ENCODE data around the gene NDST3. TPM values are rescaled to one million over a fixed set of nuclear protein-coding genes. Genes with fewer than 3 reads are reported as not detected.

The NDST3 gene
- total and polyA plus RNA-seq, 2 of the 13 experiments (the other 11 are each of a cell fraction or from before 2014, with no cell fraction given) = not detected

GRCh38 chr4:118193421-118193820 lies 159.1 kb downstream of the NDST3 start (continued):
- no peak for TF ChIP-seq MYPOP (CRISPR knock-in tag; IDR thresholded peaks at IDR 0.05)
- no peak for TF ChIP-seq ZNF253 (CRISPR knock-in tag; IDR thresholded peaks at IDR 0.05; ENCODE audit: borderline replicate concordance)
- no peak for TF ChIP-seq NFE2 (CRISPR knock-in tag; IDR thresholded peaks at IDR 0.05)
- TF ChIP-seq GMEB1 (CRISPR knock-in tag; IDR thresholded peaks at IDR 0.05; ENCODE audit: borderline replicate concordance) = no peak

- BruUV-seq (replicated peaks) = no TSS peak
- peaks cover 29% of the 10 kb centered on the region for H3K9me3 ChIP-seq (ENCODE audit: low read length)
- no peak overlapping the region for H3K27ac ChIP-seq (ENCODE audit: extremely low read length, insufficient read depth, low read length)
- DNase-seq (ENCODE audit: low spot score) (no peak), ATAC-seq (no peak), FAIRE-seq (no peak)
- H3K36me3 ChIP-seq (replicated peaks in 1 of 2; ENCODE audit: control insufficient read depth in 1 of 2, insufficient read depth in 2 of 2, low read length in 2 of 2) = no peaks in the 10 kb centered on the region
- no peaks in the 10 kb centered on the region for H4K20me1 ChIP-seq (ENCODE audit: insufficient read depth, low read length)
- WGBS (ENCODE audit: low lambda C conversion rate) = 2% methylated on average over 2 of the region's 2 CpGs
- in situ Hi-C loops (cut with HindIII; ENCODE audit: extremely low pct_ligation_motif_present, low pct_unique_long_range_greater_than_20kb) = no loop called here
- ChIA-PET POLR2A (no interaction called here), CTCF (ENCODE audit: low intra/inter-chr PET ratio, low total read pairs) (no interaction called here)
- H3K4me3 ChIP-seq (replicated peaks in 1 of 3; ENCODE audit: insufficient read depth in 1 of 3, low read depth in 2 of 3, low read length in 3 of 3) = no peak overlapping the region
- intact Hi-C loops (cut with micrococcal nuclease; ENCODE audit: unreplicated experiment) = no loop called here
- H3K9ac ChIP-seq (ENCODE audit: insufficient read depth, low read depth, low read length) = no peak overlapping the region
- no peaks in the 10 kb centered on the region for H3K79me2 ChIP-seq (ENCODE audit: insufficient read depth, low read length)
- no peak overlapping the region for H3K4me2 ChIP-seq (ENCODE audit: low read depth, low read length)
- peak overlapping the region; percentile 27 for H2AFZ ChIP-seq (ENCODE audit: low read length)
- H3K27me3 ChIP-seq (ENCODE audit: control insufficient read depth in 1 of 2, insufficient read depth in 2 of 2, low read length in 2 of 2) = no peaks in the 10 kb centered on the region
- H3K4me1 ChIP-seq (ENCODE audit: insufficient read depth, low read length) = no peaks in the 10 kb centered on the region
- TF ChIP-seq MLX (CRISPR knock-in tag; IDR thresholded peaks at IDR 0.05) (no peak), SIN3A (IDR thresholded peaks at IDR 0.05; ENCODE audit: borderline replicate concordance, low read depth, low read length) (no peak), ZNF644 (CRISPR knock-in tag; IDR thresholded peaks at IDR 0.05; ENCODE audit: low read depth) (no peak), REXO4 (CRISPR knock-in tag; IDR thresholded peaks at IDR 0.05; ENCODE audit: borderline replicate concordance) (no peak), ASH2L (IDR thresholded peaks at IDR 0.05; ENCODE audit: insufficient read length, low read depth, low read length) (no peak)
Measured at GRCh38 chr4:118206627-118207026, 172.3 kb downstream of the NDST3 start.
